ENCODE measurements around the gene BTBD9. TPM values are rescaled to one million over a fixed set of nuclear protein-coding genes. Genes with fewer than 3 reads are reported as not detected.

BTBD9 gene
- total RNA-seq, result 48.9 and 57.8 TPM in 2 replicates
- total RNA-seq (2013), result 21.8 TPM
- polyA plus RNA-seq, result 2.9 and 4.1 TPM in 2 replicates
- 14.6 and 23.9 TPM in 2 replicates for polyA minus RNA-seq

- Mint-ChIP-seq H3K9me3 (ENCODE audit: insufficient read depth) (no peaks in the 10 kb centered on the region), H3K4me1 (peaks cover 42% of the 10 kb centered on the region), H3K27ac (peak within 1 kb of the TSS; percentile 89), H3K27me3 (no peaks in the 10 kb centered on the region), H3K4me3 (peak within 1 kb of the TSS; percentile 81)
- H3K4me1 ChIP-seq (ENCODE audit: control insufficient read depth in 2 of 2, insufficient read depth in 2 of 2, low read length in 2 of 2), result peaks cover 18% of the 10 kb centered on the region in 2 donors
- intact Hi-C loops (cut with micrococcal nuclease), result loop anchor here (1.0 to 5.0 kb wide), 4 partner anchors 33 to 821 kb away; partner anchors contain the start of genes GLO1 and ZFAND3
- H3K36me3 ChIP-seq (replicated peaks in 1 of 2; ENCODE audit: control extremely low read depth in 1 of 2, control insufficient read depth in 1 of 2, extremely low read depth in 1 of 2, insufficient read depth in 2 of 2, low read length in 1 of 2), result no peaks in the 10 kb centered on the region
- ATAC-seq (ENCODE audit: low read depth) (peak; percentile 88), DNase-seq (peak; percentile 95)
- TF ChIP-seq EZH2 (IDR thresholded peaks at IDR 0.05; ENCODE audit: borderline replicate concordance, insufficient read depth, low read depth, low read length, poor library complexity, severe bottlenecking) (no peak), CTCF (IDR thresholded peaks at IDR 0.05) (no peak)
- no peaks in the 10 kb centered on the region for H4K20me1 ChIP-seq (ENCODE audit: control insufficient read depth, insufficient read depth, low read length, poor library complexity, severe bottlenecking)
- H3K4me3 ChIP-seq (ENCODE audit: control extremely low read depth in 1 of 5, extremely low read depth in 1 of 5, insufficient read depth in 1 of 5, low read depth in 2 of 5, low read length in 4 of 5), result peak within 1 kb of the TSS; percentile 83 to 95 (median 88)
- H3K79me2 ChIP-seq (ENCODE audit: control insufficient read depth, insufficient read depth, low read length), result peaks cover 28% of the 10 kb centered on the region
- H2AFZ ChIP-seq (ENCODE audit: insufficient read depth, low read depth, low read length, poor library complexity, severe bottlenecking), result peak within 1 kb of the TSS; percentile 94
- H3K27me3 ChIP-seq (replicated peaks in 1 of 4; ENCODE audit: control extremely low read depth in 1 of 4, control insufficient read depth in 3 of 4, insufficient read depth in 4 of 4, low read length in 3 of 4), result no peaks in the 10 kb centered on the region
- peak within 1 kb of the TSS; percentile 99 for H3K9ac ChIP-seq (ENCODE audit: low read length)
- under 1% methylated on average over 82 of the region's 82 CpGs for WGBS (ENCODE audit: insufficient coverage)
- H3K4me2 ChIP-seq (replicated peaks; ENCODE audit: low read depth, low read length, poor library complexity, severe bottlenecking), result peak within 1 kb of the TSS; percentile 89
- H3K27ac ChIP-seq (ENCODE audit: low read length in 2 of 2), result peak within 1 kb of the TSS; percentile 92 to 99
- H3K9me3 ChIP-seq (ENCODE audit: control extremely low read depth in 1 of 3, control insufficient read depth in 2 of 3, insufficient read depth in 1 of 3, low read length in 2 of 3), result no peaks in the 10 kb centered on the region
- POLR2A ChIA-PET, result interaction anchor here (0.6 to 1.4 kb wide), 3 partner anchors 68 to 860 kb away, joined by 6 to 7 read pairs (median 6); no protein-coding TSS in a partner anchor
- CTCF ChIA-PET, result interaction anchor here (1.2 kb wide), 1 partner anchor 12 kb away, joined by 3 read pairs; no protein-coding TSS in a partner anchor
These were observed at the start of gene BTBD9 for GRCh38 chr6:38639498-38640215. Gene BTBD9 (minus strand): TSS chr6:38639929.

Data from B cell (primary cell).